Muscle layer of duodenum (tissue), 2 donors: ENCODE data around the gene TMEM89.

Experiments
- H3K27ac ChIP-seq: one replicate; pipeline ENCODE4 v1.7.0; 2013; ENCODE audit warnings: mild to moderate bottlenecking, low read length
- H3K27me3 ChIP-seq: one replicate; pipeline ENCODE4 v1.7.0; 2013; ENCODE audit warnings: low read depth, mild to moderate bottlenecking, control low read depth, low read length
- H3K36me3 ChIP-seq, 2 donors: one replicate each; pipeline ENCODE4 v1.7.0; 2013; ENCODE audit warnings: low read length in 2 of 2, control low read depth in 1 of 2, mild to moderate bottlenecking in 1 of 2; ENCODE audit not compliant: insufficient read depth in 2 of 2, control insufficient read depth in 1 of 2
- H3K4me1 ChIP-seq, 2 donors: one replicate each; pipeline ENCODE4 v1.7.0; 2013; ENCODE audit warnings: low read length in 2 of 2, mild to moderate bottlenecking in 2 of 2, control low read depth in 1 of 2, moderate library complexity in 1 of 2; ENCODE audit not compliant: insufficient read depth in 2 of 2, control insufficient read depth in 1 of 2
- H3K4me3 ChIP-seq, 2 donors: one replicate each; pipeline ENCODE4 v1.7.0; 2013; ENCODE audit warnings: low read length in 2 of 2, low read depth in 1 of 2, mild to moderate bottlenecking in 1 of 2
- H3K9me3 ChIP-seq, 2 donors: one replicate each; pipeline ENCODE4 v1.7.0; 2013; ENCODE audit warnings: low read length in 2 of 2, control low read depth in 1 of 2, mild to moderate bottlenecking in 1 of 2; ENCODE audit not compliant: control insufficient read depth in 1 of 2
- donor health status: healthy.

TMEM89 gene

GRCh38 chr3:48628277-48629017, 6.9 kb upstream of the TMEM89 start:
- Histone ChIP-seq H3K4me3 (no peak overlapping the region), H3K4me1 (no peaks in the 10 kb centered on the region), H3K36me3 (peaks cover 21 to 80% of the 10 kb centered on the region in 2 donors), H3K9me3 (no peaks in the 10 kb centered on the region), H3K27ac (no peak overlapping the region), H3K27me3 (no peaks in the 10 kb centered on the region)

- H3K36me3 ChIP-seq: peaks cover 20 to 55% of the 10 kb centered on the region in 2 donors
- H3K27me3 ChIP-seq: no peaks in the 10 kb centered on the region
- no peak overlapping the region for H3K27ac ChIP-seq
- H3K4me1 ChIP-seq: no peaks in the 10 kb centered on the region
- no peak overlapping the region for H3K4me3 ChIP-seq
- no peaks in the 10 kb centered on the region for H3K9me3 ChIP-seq
Measured at GRCh38 chr3:48625600-48625999, 4.0 kb upstream of the TMEM89 start.

DNA sequence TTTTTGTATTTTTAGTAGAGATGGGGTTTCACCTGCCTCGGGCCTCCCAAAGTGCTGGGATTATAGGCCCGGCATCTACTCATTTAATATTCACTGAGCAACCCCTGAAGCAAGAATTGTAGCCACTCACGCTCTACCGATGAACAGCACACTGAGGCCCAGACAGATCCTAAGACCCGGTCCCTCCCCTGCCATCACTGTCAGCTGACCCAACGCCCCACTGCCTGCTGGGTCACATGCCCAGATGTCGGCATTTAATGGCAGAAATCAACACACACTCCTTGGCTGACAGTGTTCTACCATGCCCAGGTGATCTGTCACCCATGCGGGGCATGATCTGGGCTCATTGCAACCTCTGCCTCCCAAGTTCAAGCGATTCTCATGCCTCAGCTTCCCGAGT, 3.2 kb upstream of the TMEM89 start:
- Histone ChIP-seq H3K9me3 (no peaks in the 10 kb centered on the region), H3K27ac (no peak overlapping the region), H3K36me3 (peaks cover 14 to 47% of the 10 kb centered on the region in 2 donors), H3K27me3 (no peaks in the 10 kb centered on the region), H3K4me3 (no peak overlapping the region), H3K4me1 (no peaks in the 10 kb centered on the region)

DNA sequence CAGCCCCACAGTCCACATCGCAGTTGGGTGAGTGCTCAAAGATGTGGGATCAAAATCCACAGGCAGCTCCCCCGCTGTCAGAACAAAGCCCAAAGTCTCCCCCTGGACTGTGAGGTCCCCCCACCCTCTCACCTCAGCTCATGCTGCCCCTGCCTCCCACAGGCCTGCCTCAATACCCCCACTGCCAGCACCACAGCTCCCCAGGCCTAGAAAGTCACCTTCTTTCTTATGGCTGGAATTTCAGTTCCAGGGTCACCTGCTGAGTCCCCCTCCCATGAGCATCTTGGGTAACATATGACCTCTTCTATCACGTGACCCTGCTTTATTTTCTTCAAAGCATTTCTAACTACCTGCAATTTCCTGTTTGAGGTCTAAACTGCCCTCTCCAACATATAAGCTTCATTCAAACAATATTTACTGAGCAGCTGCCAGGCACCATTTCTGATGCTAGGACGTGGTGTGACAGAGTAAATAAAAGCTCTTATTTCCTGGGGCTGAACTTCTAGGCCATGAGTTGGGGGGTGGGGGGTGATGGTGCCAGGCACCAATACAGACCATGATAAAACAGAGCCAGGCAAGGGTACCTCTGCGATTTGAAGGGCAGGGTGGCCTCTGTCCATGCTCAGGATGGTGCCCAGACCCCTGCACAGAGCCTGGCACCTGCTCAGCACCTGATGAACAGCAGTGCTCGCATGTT, 2.4 kb upstream of the TMEM89 start:
- no peak overlapping the region for H3K27ac ChIP-seq

GRCh38 chr3:48619541-48620524, 1.7 kb downstream of the TMEM89 start:
- no peaks in the 10 kb centered on the region for H3K36me3 ChIP-seq
- H3K4me3 ChIP-seq: no peak overlapping the region
- no peaks in the 10 kb centered on the region for H3K27me3 ChIP-seq
- no peaks in the 10 kb centered on the region for H3K4me1 ChIP-seq
- H3K27ac ChIP-seq: no peak overlapping the region
- peaks cover 8 to 11% of the 10 kb centered on the region in 2 donors for H3K9me3 ChIP-seq

More for the DNA sequence above, 2.4 kb upstream of the TMEM89 start:
- Histone ChIP-seq H3K27me3 (no peaks in the 10 kb centered on the region), H3K9me3 (no peaks in the 10 kb centered on the region), H3K4me1 (no peaks in the 10 kb centered on the region), H3K4me3 (no peak overlapping the region), H3K36me3 (peaks cover 8 to 39% of the 10 kb centered on the region in 2 donors)

DNA sequence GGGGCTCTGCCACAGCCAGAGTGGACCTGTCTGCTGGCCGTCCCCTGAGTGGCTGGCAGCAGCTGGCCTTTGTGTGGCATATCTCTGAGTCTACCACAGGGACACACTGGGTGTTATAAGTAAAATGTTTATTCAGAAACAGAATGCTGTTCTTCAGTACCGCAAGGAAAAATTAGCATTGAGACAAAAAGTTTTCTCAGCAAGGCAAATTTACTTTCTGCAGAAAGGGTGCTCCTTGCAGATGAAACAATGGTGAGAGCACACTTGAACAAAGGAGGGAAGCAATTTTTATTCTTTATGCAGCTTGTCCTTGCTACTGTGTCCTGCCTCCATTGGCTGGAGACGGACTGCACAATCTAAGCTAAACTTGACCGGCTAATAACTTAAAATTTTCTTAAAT, 4.0 kb downstream of the TMEM89 start:
- no peaks in the 10 kb centered on the region for H3K27me3 ChIP-seq
- H3K9me3 ChIP-seq: peaks cover 8 to 11% of the 10 kb centered on the region in 2 donors
- H3K4me3 ChIP-seq: no peak overlapping the region
- H3K36me3 ChIP-seq: no peaks in the 10 kb centered on the region
- no peaks in the 10 kb centered on the region for H3K4me1 ChIP-seq
- H3K27ac ChIP-seq: no peak overlapping the region

DNA sequence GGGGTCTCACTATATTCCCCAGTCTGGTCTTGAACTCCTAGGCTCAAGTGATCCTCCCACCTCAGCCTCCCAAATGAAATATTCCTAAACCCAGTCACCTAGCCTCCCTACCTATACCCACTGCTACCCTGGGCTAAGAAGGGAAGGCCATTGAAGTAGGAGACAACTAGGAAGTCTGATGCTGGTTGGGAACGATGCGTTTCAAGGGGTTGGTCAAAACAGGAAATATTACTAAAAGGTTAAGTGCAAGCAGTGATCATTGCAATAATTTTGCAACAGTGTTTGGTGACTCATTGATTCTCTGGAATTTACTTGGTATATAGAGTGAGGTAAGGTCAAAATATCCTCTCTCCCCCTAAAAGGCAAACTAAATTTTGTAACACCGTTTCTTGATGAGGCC, 7.5 kb downstream of the TMEM89 start:
- H3K4me1 ChIP-seq: no peaks in the 10 kb centered on the region
- H3K27me3 ChIP-seq: no peaks in the 10 kb centered on the region
- peaks cover 8 to 11% of the 10 kb centered on the region in 2 donors for H3K9me3 ChIP-seq
- no peak overlapping the region for H3K4me3 ChIP-seq
- H3K36me3 ChIP-seq: no peaks in the 10 kb centered on the region
- no peak overlapping the region for H3K27ac ChIP-seq

DNA sequence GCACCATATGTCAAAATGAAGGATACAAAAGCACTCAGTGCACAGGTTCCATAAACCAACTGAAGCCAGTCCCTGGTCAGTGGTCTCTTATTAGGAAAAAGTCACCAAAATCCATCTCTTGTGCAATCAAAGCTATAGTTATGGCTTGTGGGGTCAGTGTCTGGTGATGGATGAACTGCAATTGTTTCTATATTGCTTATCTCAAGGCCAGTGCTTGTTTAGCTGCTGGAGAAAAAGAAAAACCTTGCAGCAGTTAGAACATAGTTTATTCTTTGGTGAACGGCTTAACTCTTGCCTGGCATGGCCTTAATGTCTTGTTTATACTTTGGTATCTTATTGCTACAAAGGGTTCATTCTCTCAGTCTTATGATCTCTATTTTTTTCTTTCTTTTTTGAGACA, 9.3 kb downstream of the TMEM89 start:
- H3K36me3 ChIP-seq: no peaks in the 10 kb centered on the region
- peaks cover 7 to 15% of the 10 kb centered on the region in 2 donors for H3K4me1 ChIP-seq
- H3K4me3 ChIP-seq: no peak overlapping the region
- H3K27ac ChIP-seq: no peak overlapping the region
- H3K9me3 ChIP-seq: peaks cover 4% of the 10 kb centered on the region in 2 donors
- no peaks in the 10 kb centered on the region for H3K27me3 ChIP-seq

DNA sequence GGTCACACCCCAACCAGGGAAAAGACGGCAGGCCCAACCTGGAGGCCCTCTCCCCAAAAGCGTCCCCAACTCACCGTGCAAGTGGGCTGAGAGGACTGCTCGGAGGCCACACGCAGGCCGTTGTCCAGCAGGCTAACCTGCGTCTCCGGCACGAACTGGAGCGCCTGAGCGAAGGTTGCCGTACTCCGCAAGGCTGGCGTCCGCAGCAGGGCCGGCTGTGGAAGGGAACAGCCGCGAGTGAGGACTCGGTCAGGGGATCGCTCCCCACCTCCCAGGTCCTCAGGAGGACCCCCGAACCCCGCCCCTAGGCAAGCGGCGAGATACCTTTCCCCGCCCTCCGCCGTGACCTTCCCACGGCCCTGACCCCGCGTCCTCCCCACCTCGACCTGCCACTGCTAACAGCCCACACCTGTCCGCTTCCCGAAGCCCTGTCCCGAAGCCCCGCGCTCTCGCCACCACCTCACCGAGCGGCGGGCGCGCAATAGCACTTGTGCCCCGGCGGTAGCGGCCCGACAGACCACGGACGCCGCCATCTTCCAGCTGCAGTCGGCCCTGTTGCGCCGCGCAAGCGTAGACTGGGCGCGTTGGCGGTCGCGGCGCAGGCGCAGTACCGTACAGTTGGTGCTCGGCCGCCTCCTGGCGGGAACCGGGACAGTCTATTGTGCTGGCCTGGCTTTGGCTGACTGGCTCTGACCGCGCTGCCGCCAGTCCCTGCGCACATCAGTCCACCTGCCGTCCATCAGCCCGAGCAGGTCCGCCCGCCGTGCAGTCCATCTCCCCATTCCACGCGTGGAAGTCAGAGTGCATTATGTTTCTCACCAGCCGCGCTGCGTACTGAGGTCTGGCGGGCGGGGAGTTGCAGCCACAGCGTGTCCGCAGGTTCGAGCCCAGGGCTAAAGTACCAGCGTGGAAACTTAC, 12.2 kb downstream of the TMEM89 start, which contains the start of gene UQCRC1:
TSS of gene UQCRC1 (minus strand) at position 559 of the 918 bp plus-strand sequence. CDS start at position 533, 26 bp downstream.
- Histone ChIP-seq H3K9me3 (no peaks in the 10 kb centered on the region), H3K27ac (peak within 1 kb of the TSS; percentile 86), H3K4me1 (peaks cover 7 to 15% of the 10 kb centered on the region in 2 donors), H3K4me3 (peak within 1 kb of the TSS; percentile 83 to 99), H3K27me3 (no peaks in the 10 kb centered on the region), H3K36me3 (peaks cover 18 to 21% of the 10 kb centered on the region in 2 donors)

GRCh38 chr3:48607519-48607918, 14.1 kb downstream of the TMEM89 start:
- no peak overlapping the region for H3K27ac ChIP-seq
- H3K36me3 ChIP-seq: peaks cover 35 to 40% of the 10 kb centered on the region in 2 donors

More at GRCh38 chr3:48607519-48607918, 14.1 kb downstream of the TMEM89 start:
- Histone ChIP-seq H3K4me1 (peaks cover 7 to 15% of the 10 kb centered on the region in 2 donors), H3K4me3 (no peak overlapping the region), H3K9me3 (no peaks in the 10 kb centered on the region), H3K27me3 (no peaks in the 10 kb centered on the region)
